Uterus (tissue), 2 donors: ENCODE results near the gene IP6K1.

Experiments
- POLR2A ChIP-seq, 2 donors: fragments of 450-650 bp; IDR thresholded peaks; one replicate each; pipeline ENCODE4 v1.6.1; 2016; ENCODE audit warnings: antibody characterized with exemption in 2 of 2, mild to moderate bottlenecking in 1 of 2, moderate library complexity in 1 of 2
- TF ChIP-seq, protein P1 (sequence below), 4 experiments: fragments of 200-600 bp in 2 of 4; fragments of 450-650 bp in 2 of 4; sonication (generic) in 2 of 4; IDR thresholded peaks; one replicate each; pipeline ENCODE4 v1.5.1; 2016 to 2019; ENCODE audit warnings: antibody characterized with exemption in 4 of 4, mild to moderate bottlenecking in 2 of 4, moderate library complexity in 1 of 4

DNA sequence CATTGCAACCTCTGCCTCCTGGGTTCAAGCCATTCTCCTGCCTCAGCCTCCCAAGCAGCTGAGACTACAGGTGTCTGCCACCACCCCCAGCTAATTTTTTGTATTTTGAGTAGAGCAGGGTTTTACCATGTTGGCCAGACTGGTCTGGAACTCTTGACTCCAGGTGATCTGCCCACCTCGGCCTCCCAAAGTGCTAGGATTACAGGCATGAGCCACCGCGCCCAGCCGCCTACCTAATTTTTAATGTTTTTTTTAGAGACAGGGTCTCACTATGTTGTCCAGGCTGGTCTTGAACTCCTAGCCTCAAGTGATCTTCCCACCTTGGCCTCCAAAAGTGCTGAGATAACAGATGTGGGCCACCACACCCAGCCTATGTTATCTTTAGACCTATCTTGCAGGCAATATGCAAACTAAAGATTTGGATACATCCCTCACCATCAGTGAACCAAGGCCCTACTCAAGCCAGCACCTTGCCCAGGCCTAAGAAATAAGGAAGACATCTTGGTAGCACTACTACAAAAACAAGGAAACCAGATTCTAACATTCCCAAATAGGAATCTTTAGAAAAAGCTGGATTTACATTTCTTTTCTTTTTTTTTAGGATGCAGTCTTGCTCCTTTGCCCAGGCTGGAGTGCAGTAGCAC is 56.3 kb downstream of the IP6K1 start:
- TF ChIP-seq, protein P1, sequence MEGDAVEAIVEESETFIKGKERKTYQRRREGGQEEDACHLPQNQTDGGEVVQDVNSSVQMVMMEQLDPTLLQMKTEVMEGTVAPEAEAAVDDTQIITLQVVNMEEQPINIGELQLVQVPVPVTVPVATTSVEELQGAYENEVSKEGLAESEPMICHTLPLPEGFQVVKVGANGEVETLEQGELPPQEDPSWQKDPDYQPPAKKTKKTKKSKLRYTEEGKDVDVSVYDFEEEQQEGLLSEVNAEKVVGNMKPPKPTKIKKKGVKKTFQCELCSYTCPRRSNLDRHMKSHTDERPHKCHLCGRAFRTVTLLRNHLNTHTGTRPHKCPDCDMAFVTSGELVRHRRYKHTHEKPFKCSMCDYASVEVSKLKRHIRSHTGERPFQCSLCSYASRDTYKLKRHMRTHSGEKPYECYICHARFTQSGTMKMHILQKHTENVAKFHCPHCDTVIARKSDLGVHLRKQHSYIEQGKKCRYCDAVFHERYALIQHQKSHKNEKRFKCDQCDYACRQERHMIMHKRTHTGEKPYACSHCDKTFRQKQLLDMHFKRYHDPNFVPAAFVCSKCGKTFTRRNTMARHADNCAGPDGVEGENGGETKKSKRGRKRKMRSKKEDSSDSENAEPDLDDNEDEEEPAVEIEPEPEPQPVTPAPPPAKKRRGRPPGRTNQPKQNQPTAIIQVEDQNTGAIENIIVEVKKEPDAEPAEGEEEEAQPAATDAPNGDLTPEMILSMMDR (IDR thresholded peaks at IDR 0.05): no peak
- no peak for TF ChIP-seq POLR2A (IDR thresholded peaks at IDR 0.05)
